OCI-LY7 (cell line): ENCODE results near the gene IFI27L1.

Source experiments
- CTCF ChIP-seq: fragments of 200-600 bp; sonication (generic); conservative IDR thresholded peaks from 2 replicates; pipeline ENCODE4 v1.5.1; 2014; ENCODE audit warnings: mild to moderate bottlenecking, antibody characterized with exemption, low read length, moderate library complexity, mixed read lengths
- EZH2phosphoT487 ChIP-seq: fragments of 200-600 bp; sonication (generic); IDR thresholded peaks from 2 replicates; pipeline ENCODE4 v1.6.1; 2018; ENCODE audit warnings: low read depth, borderline replicate concordance, mild to moderate bottlenecking, mixed run types, antibody characterized with exemption, low read length, moderate library complexity, mixed read lengths

DNA sequence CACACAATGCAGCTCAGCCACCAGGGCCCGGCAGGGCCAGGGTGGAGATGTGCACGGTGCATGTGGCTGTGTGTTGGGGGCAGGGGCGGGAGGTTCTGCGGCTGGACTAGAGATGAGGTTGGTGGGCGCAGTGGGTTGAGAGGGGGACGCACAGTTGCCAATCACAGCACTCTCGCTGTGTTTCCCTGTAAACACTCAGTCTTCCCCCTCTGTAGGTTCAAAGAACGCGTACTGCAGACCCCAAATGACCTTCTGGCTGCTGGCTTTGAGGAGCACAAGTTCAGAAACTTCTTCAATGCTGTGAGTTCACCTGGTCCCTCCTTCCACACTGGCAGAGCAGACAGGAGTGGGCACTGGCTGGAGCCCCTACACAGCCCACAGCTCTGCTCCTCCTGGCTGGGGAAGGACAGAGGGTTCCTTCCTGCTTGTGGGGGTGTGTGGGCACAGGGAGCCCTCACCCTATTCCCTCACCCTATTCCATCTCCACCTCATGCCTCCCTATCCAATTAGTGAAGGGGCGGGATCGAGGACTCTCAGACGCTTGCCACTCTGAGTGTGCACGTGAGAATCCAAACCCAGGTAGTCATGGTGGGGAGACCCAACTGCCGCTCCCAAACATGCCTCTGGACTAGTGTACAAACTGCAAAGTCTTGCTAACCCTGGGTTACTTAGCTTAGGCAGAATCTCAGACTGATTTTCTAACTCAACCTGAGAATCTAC is 37.2 kb upstream of the IFI27L1 start:
- TF ChIP-seq CTCF (no peak), EZH2phosphoT487 (no peak)
